GM21717 (cell line): ENCODE data around the gene MIR17HG.

ENCODE experiments used
- ATAC-seq: cut with Tn5 transposase; IDR thresholded peaks from one replicate; pipeline ENCODE4 v1.9.1; 2021; ENCODE audit warnings: mild to moderate bottlenecking, moderate library complexity; ENCODE audit not compliant: unreplicated experiment

MIR17HG gene

GRCh38 chr13:91368101-91368500 is 20.6 kb downstream of the MIR17HG start:
- ATAC-seq = no peak

DNA sequence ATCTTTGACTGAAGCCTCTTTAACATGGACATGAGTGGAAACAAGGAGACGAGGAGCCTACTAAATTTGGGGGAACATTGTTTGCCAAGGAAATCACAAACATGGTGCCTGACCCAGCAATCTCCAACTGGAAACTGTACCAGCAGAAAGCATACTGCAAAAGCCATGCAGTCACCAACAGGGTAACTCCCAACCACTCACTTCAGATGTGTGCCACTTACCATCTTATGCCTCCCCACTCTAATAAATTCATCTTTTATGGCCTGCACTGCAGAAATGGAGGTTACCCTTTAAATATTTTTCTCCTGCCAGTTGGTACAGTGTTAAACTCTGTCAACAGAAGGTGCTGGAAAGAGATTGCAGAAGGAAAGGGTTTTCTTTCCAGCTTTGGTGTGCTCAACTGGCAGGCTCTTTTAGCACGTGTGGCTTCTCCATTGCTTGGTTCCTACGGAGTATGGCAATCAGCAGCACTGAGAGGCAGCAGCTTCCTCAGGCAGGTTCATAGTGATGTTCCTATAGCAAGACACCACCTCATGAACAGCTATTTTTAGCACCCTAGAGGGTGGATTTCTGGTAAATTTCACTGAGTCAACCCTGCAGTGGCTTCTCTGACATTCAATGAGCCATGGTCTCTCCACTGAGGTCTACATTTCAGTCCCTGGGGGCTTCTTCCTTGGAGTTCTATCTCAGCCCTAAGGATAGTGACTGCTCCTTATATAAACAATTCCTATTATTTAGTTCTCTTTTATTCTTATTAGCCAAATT is 21.4 kb downstream of the MIR17HG start:
- no peak for ATAC-seq

GRCh38 chr13:91369441-91369831 is 21.9 kb downstream of the MIR17HG start:
- no peak for ATAC-seq

- ATAC-seq = no peak
Measured at GRCh38 chr13:91370501-91370900, 23.0 kb downstream of the MIR17HG start.

DNA sequence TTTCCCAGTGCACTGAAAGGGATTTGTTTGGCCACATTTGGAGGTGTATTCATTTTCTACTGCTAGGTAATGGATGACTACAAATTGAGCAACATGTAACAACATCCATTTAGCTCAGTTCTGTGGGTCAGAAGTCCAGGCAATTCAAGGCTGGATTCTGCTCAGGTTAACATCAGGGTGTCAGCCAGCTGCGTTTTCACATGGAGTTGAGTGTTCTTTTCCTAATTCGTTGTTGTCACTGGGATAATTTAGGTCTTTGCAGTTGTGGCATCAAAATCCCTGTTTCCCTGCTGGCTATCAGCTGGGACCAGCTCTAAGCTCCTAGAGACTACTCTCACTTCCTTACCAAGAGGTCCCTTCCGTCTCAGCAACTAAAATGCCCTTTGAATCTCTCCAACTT is 25.4 kb downstream of the MIR17HG start:
- no peak for ATAC-seq

- ATAC-seq = peak; percentile 94
Measured at GRCh38 chr13:91375116-91375729, 27.7 kb downstream of the MIR17HG start.

- ATAC-seq = no peak
Measured at GRCh38 chr13:91381371-91381770, 33.9 kb downstream of the MIR17HG start.

GRCh38 chr13:91383836-91384235 is 36.3 kb downstream of the MIR17HG start:
- no peak for ATAC-seq

DNA sequence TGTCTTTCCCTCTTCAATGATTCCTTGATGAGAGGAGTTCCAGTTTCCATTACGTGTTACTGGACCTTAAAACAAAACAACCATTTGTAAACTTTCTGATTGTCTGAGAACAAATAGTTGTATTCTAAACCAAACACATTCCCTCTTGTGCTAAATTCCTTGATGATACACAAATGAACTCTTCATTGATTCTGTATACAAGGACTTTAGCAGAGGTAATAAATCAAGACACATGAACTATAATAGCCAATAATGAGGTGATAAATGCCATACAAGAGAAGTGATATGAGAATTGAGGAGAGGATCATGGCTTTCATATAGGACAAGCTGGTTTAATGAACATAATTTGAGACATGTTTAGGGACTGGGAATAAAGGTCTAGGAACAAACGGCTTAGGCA is 37.4 kb downstream of the MIR17HG start:
- ATAC-seq = no peak

GRCh38 chr13:91389186-91389585 is 41.7 kb downstream of the MIR17HG start:
- no peak for ATAC-seq

GRCh38 chr13:91397595-91397994 is 50.1 kb downstream of the MIR17HG start:
- ATAC-seq = no peak

GRCh38 chr13:91398413-91399188 is 51.1 kb downstream of the MIR17HG start, which contains the start of gene GPC5:
Gene GPC5, plus strand, starts transcription at chr13:91398621.
- ATAC-seq = peak; percentile 91

- ATAC-seq = peak; percentile 27
Measured at GRCh38 chr13:91399189-91400062, 51.9 kb downstream of the MIR17HG start.

GRCh38 chr13:91400063-91400399 is 52.5 kb downstream of the MIR17HG start:
- ATAC-seq = no peak

GRCh38 chr13:91400671-91401070 is 53.2 kb downstream of the MIR17HG start:
- no peak for ATAC-seq

GRCh38 chr13:91401920-91402319 is 54.4 kb downstream of the MIR17HG start:
- no peak for ATAC-seq
